Fibroblast of the conjunctiva (primary cell): ENCODE measurements around the gene HELZ.
"Not testable (repeated sequence)": the region's sequence is repeated elsewhere in the genome, so short reads cannot be mapped to it uniquely, and the experiment has no call there.

Source experiments
- DNase-seq: peaks from one replicate; pipeline ENCODE4 v3.0.0-alpha.2; 2010; ENCODE audit warnings: low read depth

Gene HELZ

DNA sequence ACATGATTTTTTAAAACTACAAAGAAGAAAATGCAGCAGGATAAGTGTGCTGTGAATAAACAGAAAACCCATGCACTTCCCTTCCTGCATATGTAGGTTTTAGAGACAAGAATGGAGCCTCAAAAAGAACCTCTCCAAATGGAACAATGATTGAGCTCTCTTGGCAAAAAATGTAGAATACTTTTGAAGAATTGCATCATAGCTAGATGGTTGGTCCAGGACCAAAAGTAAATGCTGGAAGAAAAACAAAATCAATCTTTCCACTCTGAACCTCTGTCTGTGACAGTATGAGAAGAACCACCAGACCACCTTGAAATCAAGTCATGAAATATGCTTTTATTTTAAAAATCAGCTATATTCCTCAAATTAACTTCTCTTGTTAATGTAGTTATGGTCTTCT lies 17.5 kb downstream of the HELZ start:
- no peak for DNase-seq

DNA sequence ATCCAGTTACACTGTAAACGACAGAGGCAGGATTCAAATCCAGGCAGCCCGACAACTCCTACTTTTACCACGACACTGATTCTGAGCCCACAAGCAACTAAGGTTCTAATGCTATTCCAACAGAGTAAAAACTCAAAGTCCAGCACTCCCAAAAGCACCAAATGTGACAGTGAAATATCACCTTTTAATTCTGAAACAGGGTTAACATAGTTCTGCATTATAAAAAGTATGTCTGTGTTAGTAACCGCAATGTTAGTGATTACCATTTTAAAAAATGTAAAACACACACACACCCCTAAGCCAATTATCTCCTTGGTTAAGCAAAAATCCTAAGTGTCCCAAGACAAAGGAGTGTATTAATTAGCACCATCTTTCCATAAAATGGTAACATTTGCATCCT lies 19.7 kb downstream of the HELZ start:
- no peak for DNase-seq

DNA sequence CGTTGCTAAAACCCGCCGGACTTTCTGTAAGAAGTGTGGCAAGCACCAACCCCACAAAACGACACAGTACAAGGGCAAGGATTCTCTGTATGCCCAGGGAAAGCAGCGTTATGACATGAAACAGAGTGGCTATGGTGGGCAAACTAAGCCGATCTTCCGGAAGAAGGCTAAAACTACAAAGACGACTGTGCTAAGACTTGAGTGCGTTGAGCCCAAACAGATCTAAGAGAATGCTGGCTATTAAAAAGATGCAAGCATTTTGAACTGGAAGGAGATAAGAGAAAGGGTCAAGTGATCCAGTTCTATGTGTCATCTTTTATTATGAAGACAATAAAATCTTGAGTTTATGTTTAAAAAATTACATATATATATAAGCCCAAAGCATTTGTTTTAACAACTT lies 20.3 kb downstream of the HELZ start:
- DNase-seq: no peak

DNA sequence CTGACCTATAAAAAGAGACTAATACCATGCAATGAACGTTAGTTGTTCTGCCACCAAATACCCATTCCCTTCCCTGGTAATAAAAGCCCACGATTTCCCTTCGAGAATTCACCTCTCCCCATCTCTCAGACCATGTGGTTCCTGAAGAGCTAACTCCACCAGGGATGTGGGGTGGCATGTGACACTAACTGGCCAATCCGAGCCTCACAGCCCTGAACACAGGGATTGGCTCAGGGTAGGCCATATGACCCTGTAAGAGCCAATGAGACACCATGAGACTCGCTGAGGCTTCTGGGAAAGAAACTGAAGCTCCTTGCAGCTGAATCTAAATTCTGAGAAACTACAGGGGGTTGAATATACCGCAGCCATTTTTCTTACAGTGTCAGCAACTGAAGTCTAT lies 21.1 kb downstream of the HELZ start:
- no peak for DNase-seq

DNA sequence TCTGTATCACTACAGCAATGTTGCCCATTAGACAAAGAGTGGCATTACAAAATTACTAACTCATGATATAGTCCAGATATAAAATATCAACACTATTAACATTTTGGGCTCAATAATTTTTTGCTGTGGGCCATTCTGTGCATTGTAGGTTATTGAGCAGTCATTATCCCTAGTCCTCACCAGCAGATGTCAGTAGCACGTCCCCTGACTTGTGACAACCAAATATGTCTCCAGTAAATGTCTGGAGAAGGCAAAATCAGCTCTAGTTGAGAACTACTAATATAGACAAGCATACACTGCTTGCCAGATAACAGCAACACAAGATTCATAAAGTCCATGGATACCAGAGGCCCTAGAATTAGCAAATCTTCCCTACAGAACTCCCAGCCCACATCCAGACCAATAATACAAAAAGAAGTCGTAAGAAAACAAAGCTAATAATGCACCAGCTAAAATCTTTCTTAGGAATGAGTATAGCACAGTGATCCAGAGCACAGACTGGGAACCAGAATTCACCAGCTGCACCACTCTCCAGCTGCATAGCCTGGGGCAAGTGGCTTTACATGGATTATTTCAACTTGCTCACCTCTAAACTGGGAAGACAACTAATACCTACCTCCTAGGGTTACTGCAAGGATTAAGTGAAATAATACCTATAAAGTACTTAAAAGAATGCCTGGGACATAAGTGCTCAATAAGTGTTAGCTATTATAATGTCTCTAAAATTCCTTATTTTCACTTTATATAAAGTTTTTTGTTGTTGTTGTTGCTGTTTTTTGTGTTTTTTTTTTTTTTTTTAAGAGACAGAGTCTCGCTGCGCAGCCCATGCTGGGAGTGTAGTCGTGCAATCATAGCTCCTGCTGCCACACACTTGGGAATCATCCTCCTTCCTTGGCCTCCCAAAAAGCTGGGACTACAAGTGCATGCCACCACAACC lies 23.7 kb downstream of the HELZ start:
- no peak for DNase-seq

DNA sequence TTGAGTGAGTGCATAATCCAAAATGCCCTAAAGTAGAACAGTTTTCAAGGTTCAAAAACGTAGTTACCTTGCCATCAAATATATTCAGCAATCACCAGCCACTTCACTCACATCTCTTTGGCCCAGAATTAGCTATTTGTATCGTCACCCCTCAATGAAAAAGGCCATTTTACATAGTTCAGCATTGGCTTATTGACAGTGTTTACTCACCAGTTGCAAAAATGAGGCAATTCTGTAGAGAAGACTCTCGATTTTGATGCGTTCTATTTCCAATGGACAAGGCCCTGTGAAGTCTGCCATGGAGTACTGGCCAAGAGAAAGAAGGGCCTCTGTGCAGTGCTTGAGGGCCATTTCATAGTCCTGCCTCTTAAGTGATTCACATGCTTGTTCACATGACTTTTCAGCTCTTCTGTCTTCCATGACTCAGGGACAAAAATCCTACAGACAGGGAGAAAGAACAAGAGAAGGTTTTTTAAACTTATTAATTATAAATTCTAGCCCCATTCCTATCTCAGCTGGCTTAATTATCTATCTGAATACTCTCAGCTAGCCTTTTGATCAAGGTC lies 26.5 kb downstream of the HELZ start:
- no peak for DNase-seq

DNA sequence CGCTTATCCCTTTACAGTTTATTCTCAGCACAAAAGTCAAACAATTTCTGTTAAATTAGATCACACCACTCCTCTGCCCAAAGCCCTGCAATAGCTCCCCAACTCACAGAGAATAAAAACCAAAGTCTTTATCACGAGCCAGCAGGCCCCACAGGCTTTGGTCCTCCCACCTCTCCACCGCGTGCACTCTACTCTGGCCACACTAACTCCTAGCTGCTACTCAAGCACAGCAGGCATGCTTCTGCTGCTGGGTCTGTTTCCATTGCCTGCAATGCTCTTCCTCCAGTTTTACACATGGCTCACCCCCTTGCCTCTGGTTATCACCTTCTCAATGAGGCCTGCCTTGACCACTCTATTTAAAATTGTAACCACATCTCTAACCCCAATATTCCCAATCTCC lies 27.6 kb downstream of the HELZ start:
- DNase-seq: no peak

DNA sequence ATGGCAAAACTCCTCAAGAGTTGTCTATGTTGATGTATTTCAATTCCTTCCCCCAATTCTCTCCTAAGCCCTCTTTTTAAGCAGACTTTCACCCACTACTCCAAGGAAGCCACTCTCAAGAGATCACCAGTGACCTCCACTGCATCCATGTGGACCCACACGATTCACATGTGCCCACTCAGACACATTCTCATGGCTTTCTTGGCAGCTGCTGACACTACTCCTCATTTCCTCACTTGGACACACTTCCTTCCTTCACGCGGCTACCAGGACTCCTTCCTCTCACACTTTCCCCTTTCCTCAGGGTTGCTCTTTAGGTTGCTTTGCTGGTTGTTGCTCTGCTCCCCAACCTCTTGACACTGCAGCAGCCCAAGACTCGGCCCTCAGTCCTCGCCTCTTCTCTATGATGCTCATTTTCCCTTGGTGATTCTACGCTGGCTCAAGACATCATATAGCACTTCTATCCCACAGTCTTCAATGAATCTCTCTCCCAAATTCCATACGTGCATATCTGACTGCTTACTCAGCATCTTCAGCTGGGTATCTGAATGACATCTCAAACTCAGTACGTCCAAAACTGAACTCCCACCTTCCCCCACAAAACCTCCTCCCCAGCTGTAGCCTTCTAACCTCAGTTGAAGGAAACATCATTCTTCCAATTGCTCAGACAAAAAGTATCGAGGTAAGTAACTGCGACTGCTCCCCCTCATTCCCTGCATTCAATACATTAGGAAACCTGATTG lies 28.2 kb downstream of the HELZ start:
- DNase-seq: no peak

DNA sequence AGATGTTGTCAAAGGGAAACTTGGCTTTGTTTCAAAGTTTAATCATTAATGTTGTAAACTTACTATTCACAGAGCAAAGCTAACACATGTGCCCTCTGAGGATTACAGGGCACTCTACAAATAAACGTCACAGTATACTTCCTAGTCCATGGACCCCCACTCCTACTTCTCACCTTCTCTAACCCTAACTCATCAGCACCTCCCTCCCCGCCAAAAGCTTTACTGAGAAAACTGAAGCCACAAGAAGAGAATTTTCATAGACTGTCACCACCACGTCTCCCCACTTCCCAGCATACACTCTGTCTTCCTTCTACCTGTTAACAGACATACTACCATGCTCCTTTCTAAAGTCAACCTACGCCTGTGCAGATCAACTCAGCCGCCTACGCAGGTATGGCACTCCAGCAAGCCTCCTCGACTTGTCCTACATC lies 29.0 kb downstream of the HELZ start:
- no peak for DNase-seq

DNA sequence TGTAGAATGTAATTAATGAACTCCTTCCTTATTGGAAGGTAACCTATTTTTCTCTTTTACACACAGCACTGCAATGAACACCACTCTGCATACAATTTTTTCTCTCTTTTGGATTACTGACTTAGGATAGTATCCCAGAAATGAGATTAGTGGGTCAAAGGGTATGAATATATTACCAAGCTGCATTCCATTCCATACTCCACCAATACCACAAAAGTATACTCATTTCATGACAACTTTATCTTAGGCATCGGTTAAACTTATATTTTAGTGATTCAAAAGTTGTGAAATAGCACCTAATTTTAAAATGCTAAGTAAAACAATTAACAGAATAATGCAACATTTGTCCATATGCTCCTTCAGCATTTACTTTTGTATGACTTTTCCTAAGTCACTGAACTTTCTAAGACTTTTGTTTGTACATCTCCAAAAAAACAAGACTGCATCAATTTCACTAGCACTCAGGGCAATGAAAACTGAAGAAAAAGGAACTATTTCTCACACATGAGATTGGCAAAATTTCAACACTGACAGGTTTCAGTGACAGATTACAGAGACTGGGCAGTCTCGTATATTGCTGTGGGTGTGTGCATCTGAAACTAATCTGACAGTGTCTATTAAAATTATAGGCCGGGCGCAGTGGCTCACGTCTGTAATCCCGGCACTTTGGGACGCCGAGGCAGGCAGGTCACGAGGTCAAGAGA lies 32.1 kb downstream of the HELZ start:
- DNase-seq: no peak

DNA sequence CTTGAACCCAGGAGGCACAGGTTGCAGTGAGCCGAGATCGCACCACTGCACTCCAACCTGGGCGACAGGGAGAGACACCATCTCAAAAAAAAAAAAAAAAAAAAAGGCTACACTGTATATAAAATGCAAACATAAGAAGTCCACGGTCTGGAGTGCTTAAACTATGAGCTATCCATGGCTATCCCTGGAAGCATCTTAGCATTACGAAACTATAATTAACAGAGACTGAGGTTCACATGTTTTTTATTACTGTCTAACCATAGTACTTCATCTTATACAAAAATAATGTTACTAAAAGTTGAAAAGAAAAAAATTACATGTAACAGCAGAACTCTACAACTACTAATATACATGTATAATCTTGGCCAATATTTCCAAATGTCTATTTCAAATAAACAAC lies 32.8 kb downstream of the HELZ start:
- peak; percentile 42 for DNase-seq

DNA sequence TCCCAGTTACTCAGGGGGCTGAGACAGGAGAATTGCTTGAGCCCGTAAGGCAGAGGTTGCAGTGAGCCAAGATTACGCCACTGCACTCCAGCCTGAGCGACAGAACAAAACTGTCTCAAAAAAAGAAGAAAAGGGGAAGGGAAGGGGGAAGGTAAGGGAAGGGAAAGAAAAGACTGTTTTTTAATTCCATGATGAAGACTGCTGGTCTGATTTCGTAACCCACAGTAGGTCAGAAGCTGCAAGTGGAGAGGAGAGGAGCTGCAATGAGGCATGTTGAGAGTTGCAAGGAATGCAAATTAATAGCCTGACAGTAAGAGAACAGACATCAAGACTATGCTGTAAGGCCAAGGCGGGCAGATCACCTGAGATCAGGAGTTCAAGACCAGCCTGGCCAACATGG lies 33.3 kb downstream of the HELZ start:
- DNase-seq: no peak

DNA sequence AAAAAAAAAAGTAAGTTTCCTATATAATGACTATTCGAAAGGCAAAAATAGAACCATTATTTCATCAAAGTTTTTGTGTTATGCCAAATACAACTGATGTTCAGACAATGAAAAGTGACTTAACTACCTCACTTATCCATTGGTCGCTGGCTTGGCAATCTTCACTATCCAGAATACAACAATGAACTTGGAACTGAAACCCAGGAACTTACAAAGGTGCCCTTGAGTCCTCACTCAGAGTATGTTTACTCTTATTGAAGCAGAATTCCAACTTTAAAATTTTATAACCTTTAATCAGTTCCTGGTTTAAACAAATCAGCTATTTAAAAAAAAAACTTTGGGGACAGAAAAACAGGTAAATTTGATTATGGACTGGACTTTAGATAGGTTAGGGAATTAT lies 34.1 kb downstream of the HELZ start:
- DNase-seq: no peak

DNA sequence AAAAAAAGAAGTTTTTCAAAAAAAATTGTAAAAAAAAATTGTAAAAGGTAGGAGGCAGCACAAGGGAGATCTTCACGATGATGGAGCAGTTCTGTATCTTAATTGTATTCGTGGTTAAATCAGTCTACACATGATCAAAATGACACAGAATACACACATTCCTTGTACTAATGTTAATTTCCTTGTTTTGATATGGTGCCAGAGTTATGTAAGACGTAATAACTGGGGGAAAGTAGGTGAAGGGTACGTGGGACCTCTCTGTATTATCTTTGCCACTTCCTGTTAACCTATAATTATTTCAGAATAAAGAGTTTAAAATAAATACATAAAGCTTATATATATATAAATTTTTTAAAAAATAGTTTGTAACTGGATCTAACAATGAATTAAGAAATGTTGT lies 36.8 kb downstream of the HELZ start:
- DNase-seq: no peak

DNA sequence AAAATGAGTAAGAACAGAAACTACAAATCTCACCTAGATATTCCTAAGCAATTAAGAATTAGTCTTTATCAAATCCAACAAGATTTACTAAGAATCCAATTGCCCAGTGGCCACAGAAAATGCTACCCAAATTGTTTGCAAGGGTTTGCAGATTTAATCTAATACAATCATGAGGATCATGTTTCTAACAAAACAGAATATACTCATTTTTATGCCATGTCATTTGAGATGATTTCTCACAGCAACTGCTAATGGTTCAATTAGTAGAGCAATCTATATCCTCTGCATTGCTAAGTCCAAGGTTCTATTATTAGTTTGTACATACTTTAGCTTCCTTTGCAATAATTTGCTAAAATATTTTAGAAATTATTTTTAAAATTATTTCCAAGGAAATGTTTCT lies 41.2 kb downstream of the HELZ start:
- no peak for DNase-seq

DNA sequence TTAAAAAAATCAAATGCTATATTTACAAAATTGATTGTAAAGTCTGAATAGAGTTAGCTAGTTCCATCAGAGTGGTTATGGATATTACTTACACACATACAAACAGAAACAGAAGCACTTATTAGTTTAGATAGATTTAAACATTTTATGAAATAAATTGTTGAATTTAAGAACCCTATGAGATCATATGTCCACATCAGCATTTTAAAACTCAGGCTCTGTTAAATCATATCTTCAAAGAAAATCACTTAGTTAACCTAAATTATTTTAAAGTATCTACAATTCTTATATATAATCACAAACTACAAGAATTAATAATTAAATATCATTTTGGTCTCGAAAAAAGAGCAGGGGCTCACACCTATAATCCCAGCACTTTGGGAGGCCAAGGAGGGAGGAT lies 42.5 kb downstream of the HELZ start:
- no peak for DNase-seq

DNA sequence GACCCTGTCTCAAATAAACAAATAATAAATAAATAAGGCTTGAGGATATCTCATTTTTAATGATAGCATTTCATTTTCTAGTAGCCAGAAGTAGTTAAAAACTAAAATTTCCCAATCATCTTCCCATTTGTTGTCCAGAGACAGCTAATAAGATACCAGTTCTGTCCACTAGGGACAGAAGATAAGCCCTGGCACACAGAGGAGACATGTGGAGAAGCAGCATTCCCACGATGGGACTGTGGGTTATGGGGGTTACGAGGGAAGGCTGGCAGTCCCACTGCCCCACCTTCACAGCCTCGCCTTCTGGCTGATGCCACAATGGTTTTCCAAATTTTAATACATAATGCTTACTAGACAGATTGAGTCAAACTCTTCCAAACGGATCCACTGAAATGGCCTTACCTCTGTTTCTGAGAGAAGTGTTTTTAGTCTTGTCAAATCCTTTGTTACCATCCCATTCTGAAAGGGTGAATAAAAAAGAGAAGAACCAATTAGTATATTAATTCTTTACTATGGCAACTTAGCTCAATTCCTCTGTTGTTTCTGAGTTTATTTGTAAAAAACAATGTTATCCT lies 44.2 kb downstream of the HELZ start:
- DNase-seq: no peak

DNA sequence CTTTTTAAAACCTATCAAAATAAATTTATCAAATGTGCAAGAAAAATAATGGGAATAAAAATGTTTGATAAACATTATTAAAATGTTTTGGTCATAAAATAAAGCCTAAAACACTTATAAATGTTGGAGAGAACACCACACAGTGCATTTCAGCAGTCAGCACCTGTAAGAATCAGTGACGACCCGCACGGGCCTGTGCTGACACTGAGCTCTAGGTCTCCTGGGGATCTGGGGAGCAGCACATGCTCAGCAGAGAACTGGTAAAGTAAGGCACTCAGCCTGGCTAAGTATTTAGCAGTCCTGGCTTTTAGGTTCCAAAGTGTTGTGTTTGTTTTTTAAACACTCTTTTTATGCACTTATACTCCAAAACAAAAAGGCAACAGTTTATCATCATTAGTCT lies 46.9 kb downstream of the HELZ start:
- DNase-seq: no peak

DNA sequence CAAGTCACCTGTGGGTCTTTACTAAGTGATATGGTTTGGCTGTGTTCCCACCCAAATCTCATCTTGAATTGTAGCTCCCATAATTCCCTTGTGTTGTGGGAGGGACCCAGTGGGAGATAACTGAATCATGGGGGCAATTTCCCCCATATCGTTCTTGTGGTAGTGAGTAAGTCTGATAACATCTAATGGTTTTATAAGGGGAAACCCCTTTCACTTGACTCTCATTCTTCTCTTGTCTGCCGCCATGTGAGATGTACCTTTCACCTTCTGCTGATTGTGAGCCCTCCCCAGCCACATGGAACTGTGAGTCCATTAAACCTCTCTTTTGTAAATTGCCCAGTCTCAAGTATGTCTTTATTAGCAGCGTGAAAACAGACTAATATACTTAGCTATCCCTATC lies 48.0 kb downstream of the HELZ start:
- DNase-seq: not testable (repeated sequence)

DNA sequence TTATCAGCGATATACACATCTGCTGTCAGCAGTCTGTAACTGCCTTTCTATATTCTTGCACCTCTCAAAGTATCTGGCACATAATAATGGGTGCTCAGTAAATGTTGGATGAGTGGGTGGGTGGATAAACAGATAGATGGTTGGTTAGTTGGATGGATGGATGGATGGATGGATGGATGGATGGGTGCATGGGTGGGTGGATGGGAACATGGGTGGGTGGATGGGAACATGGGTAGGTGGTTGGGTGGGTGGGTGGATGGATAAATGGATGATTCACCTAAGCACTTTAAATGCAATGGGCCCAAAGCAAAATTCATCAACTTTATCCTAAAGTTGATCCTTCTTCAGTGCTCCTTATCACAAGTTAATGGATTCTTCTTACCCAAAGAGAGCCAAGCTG lies 48.6 kb downstream of the HELZ start:
- no peak for DNase-seq

DNA sequence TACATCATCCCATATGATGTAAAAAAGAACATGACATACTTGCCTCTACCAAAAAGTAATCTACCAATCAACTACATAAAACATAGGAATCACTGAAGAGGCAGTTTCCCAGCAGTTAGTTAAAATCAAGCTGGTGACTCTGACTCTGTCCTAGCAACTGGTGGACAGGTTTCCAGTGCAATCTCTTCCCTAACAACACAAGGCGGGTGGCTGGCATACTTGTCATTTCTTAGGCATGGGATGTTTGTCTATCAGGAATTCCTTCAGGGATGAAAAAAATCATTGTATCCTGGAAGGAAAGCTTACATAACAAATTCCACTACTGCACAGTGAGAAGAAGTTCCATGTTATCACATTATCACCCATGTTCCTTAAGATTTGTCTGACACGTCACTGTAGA lies 50.9 kb downstream of the HELZ start:
- no peak for DNase-seq

DNA sequence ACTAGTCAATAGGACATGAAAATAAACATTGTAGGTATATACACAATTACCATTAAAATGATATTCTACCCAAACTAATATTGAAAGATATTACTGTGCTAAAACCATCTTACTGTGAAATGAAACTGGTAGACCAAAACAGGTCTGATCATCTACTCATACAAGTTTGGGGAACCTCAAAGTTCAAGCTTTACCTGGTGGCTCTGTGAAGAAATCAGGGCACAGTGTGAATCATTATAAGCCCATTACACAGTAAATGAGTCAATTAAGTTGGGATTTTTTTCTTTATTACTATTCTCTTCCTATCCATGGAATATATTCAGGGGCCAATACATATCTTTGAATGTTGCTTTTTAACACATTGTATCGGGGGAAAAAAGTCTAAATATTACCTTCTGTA lies 57.1 kb downstream of the HELZ start:
- DNase-seq: no peak
